Measurements from ENCODE around the gene HOXD3. TPM values are rescaled to one million over a fixed set of nuclear protein-coding genes. Genes with fewer than 3 reads are reported as not detected.

The HOXD3 gene
- polyA plus RNA-seq, 1 of the 3 experiments (the other 2 are of a cell fraction), result 0.81 TPM

- Histone ChIP-seq H3K4me2 (no peak overlapping the region), H3F3A (replicated peaks; ENCODE audit: insufficient read depth) (no peaks in the 10 kb centered on the region), H3K27me3 (ENCODE audit: insufficient read depth) (no peaks in the 10 kb centered on the region), H3K36me3 (replicated peaks in 1 of 2; ENCODE audit: control insufficient read depth in 1 of 2, insufficient read depth in 2 of 2, low read length in 1 of 2) (peaks cover 0 to 4% of the 10 kb centered on the region in 2 experiments), H3K4me1 (ENCODE audit: control insufficient read depth in 1 of 2, insufficient read depth in 2 of 2, low read depth in 1 of 2, low read length in 1 of 2) (peaks cover 0 to 14% of the 10 kb centered on the region in 2 experiments; a peak in 2 of 4 replicates), H3K27ac (ENCODE audit: low read depth in 2 of 2, low read length in 1 of 2) (no peak overlapping the region), H3K9ac (no peak overlapping the region), H3K4me3 (ENCODE audit: low read depth in 2 of 2, low read length in 1 of 2) (no peak overlapping the region), H3K79me2 (ENCODE audit: insufficient read depth) (no peaks in the 10 kb centered on the region), H3K9me2 (no peaks in the 10 kb centered on the region), H4K20me1 (ENCODE audit: insufficient read depth) (no peaks in the 10 kb centered on the region), H2AFZ (ENCODE audit: low read depth) (no peak overlapping the region), H3K9me3 (no peaks in the 10 kb centered on the region)
- WGBS (ENCODE audit: low lambda C conversion rate), result 95% methylated on average over 40 of the region's 60 CpGs
- no peak for DNase-seq
- ChIA-PET CTCF (interaction anchor here (3.9 to 4.2 kb wide), 2 partner anchors 32 to 282 kb away, joined by 18 to 19 read pairs; no protein-coding TSS in a partner anchor), POLR2A (no interaction called here)
- TF ChIP-seq FOXM1 (IDR thresholded peaks at IDR 0.05; ENCODE audit: low read depth), result no peak
- no peak for TF ChIP-seq USF1 (IDR thresholded peaks at IDR 0.05; ENCODE audit: borderline replicate concordance, low read depth)
- TF ChIP-seq FOSL2 (IDR thresholded peaks at IDR 0.05; ENCODE audit: borderline replicate concordance, low read depth), result no peak
- TF ChIP-seq GATA2 (CRISPR knock-in tag; IDR thresholded peaks at IDR 0.05), result no peak
- no peak for TF ChIP-seq MAX (IDR thresholded peaks at IDR 0.05; ENCODE audit: low read depth)
- no peak for TF ChIP-seq PBX3 (IDR thresholded peaks at IDR 0.05)
- TF ChIP-seq TAF1 (IDR thresholded peaks at IDR 0.05; ENCODE audit: borderline replicate concordance, low read depth, low read length), result no peak
- no peak for TF ChIP-seq SIN3A (IDR thresholded peaks at IDR 0.05; ENCODE audit: borderline replicate concordance, low read depth, low read length)
- TF ChIP-seq CHD2 (IDR thresholded peaks at IDR 0.05; ENCODE audit: low read length, partially characterized antibody), result no peak
- TF ChIP-seq ELF1 (IDR thresholded peaks at IDR 0.05), result no peak
Measured at GRCh38 chr2:176172007-176172894, 15.1 kb downstream of the HOXD3 start.

- Histone ChIP-seq H3K9ac (no peak overlapping the region), H3K79me2 (ENCODE audit: insufficient read depth) (no peaks in the 10 kb centered on the region), H4K20me1 (ENCODE audit: insufficient read depth) (no peaks in the 10 kb centered on the region), H3K36me3 (replicated peaks in 1 of 2; ENCODE audit: control insufficient read depth in 1 of 2, insufficient read depth in 2 of 2, low read length in 1 of 2) (peaks cover 0 to 4% of the 10 kb centered on the region in 2 experiments), H3K9me2 (no peaks in the 10 kb centered on the region), H3K9me3 (no peaks in the 10 kb centered on the region), H3K4me1 (ENCODE audit: control insufficient read depth in 1 of 2, insufficient read depth in 2 of 2, low read depth in 1 of 2, low read length in 1 of 2) (peaks cover 0 to 14% of the 10 kb centered on the region in 2 experiments; a peak in 2 of 4 replicates), H3K4me2 (no peak overlapping the region), H2AFZ (ENCODE audit: low read depth) (no peak overlapping the region), H3K4me3 (ENCODE audit: low read depth in 2 of 2, low read length in 1 of 2) (no peak overlapping the region), H3F3A (replicated peaks; ENCODE audit: insufficient read depth) (no peaks in the 10 kb centered on the region), H3K27me3 (ENCODE audit: insufficient read depth) (no peaks in the 10 kb centered on the region), H3K27ac (ENCODE audit: low read depth in 2 of 2, low read length in 1 of 2) (no peak overlapping the region)
- POLR2A ChIA-PET, result no interaction called here
- DNase-seq, result no peak
- 87% methylated on average over 14 of the region's 14 CpGs for WGBS (ENCODE audit: low lambda C conversion rate)
- CTCF ChIA-PET, result no interaction called here
- TF ChIP-seq TCF12 (IDR thresholded peaks at IDR 0.05) (no peak), POLR2AphosphoS5 (IDR thresholded peaks at IDR 0.05; ENCODE audit: low read depth, low read length) (no peak), EP300 (IDR thresholded peaks at IDR 0.05; ENCODE audit: borderline replicate concordance in 1 of 2, low read depth in 1 of 2, low read length in 1 of 2) (no peak), YY1 (IDR thresholded peaks at IDR 0.05; ENCODE audit: low read depth) (no peak), MEF2A (IDR thresholded peaks at IDR 0.05; ENCODE audit: borderline replicate concordance, low read depth) (no peak), FOSL2 (IDR thresholded peaks at IDR 0.05; ENCODE audit: borderline replicate concordance, low read depth) (no peak), MAX (IDR thresholded peaks at IDR 0.05; ENCODE audit: low read depth) (no peak)
Measured at GRCh38 chr2:176172895-176173566, 15.9 kb downstream of the HOXD3 start.
